ENCODE measurements around the gene PIK3IP1. TPM values are rescaled to one million over a fixed set of nuclear protein-coding genes. Genes with fewer than 3 reads are reported as not detected.
"Not testable (repeated sequence)": the region's sequence is repeated elsewhere in the genome, so short reads cannot be mapped to it uniquely, and the experiment has no call there.

PIK3IP1 gene
- total and polyA plus RNA-seq, 2 donors (not counting 3 experiments of a cell fraction or from before 2014, with no cell fraction given) = 7.7 to 13.2 TPM

DNA sequence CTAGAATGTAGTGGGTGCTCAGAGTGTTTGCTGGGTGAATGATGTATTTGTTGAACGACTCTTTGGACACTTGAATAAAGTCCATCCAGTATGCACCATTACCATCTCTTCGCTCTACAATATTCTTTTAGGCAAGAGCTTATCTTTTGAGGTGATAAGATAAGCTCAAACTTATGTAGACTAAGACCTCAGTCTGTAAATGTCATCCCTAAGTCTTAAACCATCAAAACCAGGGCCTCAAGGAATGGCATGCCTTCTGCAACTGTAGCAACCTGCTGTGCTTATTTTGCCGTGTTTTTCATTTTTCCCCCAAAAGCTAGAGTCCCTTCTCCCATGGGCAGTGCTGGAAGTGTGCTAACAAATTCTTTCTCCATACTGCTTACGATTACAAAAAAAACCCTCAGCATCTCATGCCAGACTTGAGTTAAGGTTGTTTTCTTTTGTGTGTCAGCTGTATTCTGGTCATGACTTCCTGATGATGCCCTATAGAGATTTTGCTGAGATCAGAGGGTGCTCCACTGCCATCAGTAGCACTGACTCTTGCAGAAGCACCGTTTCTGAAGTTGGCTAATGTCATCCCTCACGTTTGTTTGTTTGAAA is 52.4 kb downstream of the PIK3IP1 start:
- ChIA-PET POLR2A (no interaction called here), CTCF (interaction anchor here (1.1 to 14.3 kb wide), 4 partner anchors 10 to 133 kb away, joined by 3 to 169 read pairs (median 6); partner anchors contain the start of genes LIMK2 and SELENOM)
- no peak overlapping the region for H2AFZ ChIP-seq (ENCODE audit: low read depth, low read length)
- DNase-seq (ENCODE audit: low read depth, low spot score) (no peak), FAIRE-seq (peak; percentile 66)
- intact Hi-C loops (cut with micrococcal nuclease) = no loop called here
- no peaks in the 10 kb centered on the region for H3K9me1 ChIP-seq (replicated peaks; ENCODE audit: control insufficient read depth, extremely low read depth, insufficient read depth, low read length)
- no TSS peak for BruUV-seq (replicated peaks)
- H4K20me1 ChIP-seq (replicated peaks; ENCODE audit: control insufficient read depth, extremely low read depth, insufficient read depth, low read length) = no peaks in the 10 kb centered on the region
- TF ChIP-seq GATA2 (IDR thresholded peaks at IDR 0.05; ENCODE audit: insufficient read depth, insufficient read length, low read depth, low read length) (peak; percentile 37), FOS (IDR thresholded peaks at IDR 0.05; ENCODE audit: borderline replicate concordance, insufficient read depth, low read length) (no peak)
- H3K36me3 ChIP-seq (ENCODE audit: control insufficient read depth in 2 of 2, extremely low read depth in 1 of 2, insufficient read depth in 2 of 2, low read length in 2 of 2) = peaks cover 0 to 3% of the 10 kb centered on the region in 2 experiments
- H3K9ac ChIP-seq (replicated peaks; ENCODE audit: extremely low read depth, insufficient read depth, low read length) = no peak overlapping the region
- H3K9me3 ChIP-seq (replicated peaks; ENCODE audit: control insufficient read depth, insufficient read depth, low read length) = no peaks in the 10 kb centered on the region
- dilution Hi-C loops (cut with MboI; ENCODE audit: extremely low pct_ligation_motif_present, low sequenced_read_pairs) = no loop called here
- no peaks in the 10 kb centered on the region for H3K27me3 ChIP-seq (ENCODE audit: control insufficient read depth in 2 of 2, insufficient read depth in 2 of 2, low read length in 2 of 2)
- peaks cover 78% of the 10 kb centered on the region for H3K4me1 ChIP-seq (ENCODE audit: control insufficient read depth, extremely low read depth, insufficient read depth, low read length)
- H3K4me3 ChIP-seq (replicated peaks in 1 of 3; ENCODE audit: insufficient read depth in 1 of 3, low read depth in 1 of 3, low read length in 3 of 3) = no peak overlapping the region
- no peak overlapping the region for H3K27ac ChIP-seq (ENCODE audit: insufficient read depth, low read depth, low read length)
- peaks cover 51% of the 10 kb centered on the region for H3K79me2 ChIP-seq (ENCODE audit: control insufficient read depth, insufficient read depth, low read length)
- H3K4me2 ChIP-seq (ENCODE audit: insufficient read depth, low read length) = no peak overlapping the region

DNA sequence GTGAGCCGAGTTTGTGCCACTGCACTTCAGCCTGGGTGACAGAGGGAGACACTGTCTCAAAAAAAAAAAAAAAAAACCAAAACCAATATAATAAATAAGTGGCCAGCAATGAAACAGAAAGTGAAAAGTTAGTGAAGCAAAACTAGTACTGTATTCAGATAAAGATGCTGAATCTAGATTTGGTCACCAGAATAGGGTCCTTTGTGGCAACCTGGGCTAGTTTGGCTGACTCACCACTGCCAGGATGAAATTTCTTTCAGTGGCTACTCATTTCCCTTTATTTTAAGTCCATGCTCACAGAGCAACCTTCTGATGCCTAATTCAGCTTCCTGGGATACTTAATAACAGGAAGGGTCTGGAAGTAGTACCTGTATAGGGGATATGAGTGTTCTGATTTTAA is 54.2 kb downstream of the PIK3IP1 start:
- peaks cover 76% of the 10 kb centered on the region for H3K4me1 ChIP-seq (ENCODE audit: control insufficient read depth, extremely low read depth, insufficient read depth, low read length)
- H3K27ac ChIP-seq (ENCODE audit: insufficient read depth, low read depth, low read length) = peak overlapping the region; percentile 27
- no peak overlapping the region for H3K9ac ChIP-seq (replicated peaks; ENCODE audit: extremely low read depth, insufficient read depth, low read length)
- FAIRE-seq (no peak), DNase-seq (ENCODE audit: low read depth, low spot score) (no peak)
- H2AFZ ChIP-seq (ENCODE audit: low read depth, low read length) = no peak overlapping the region
- dilution Hi-C loops (cut with MboI; ENCODE audit: extremely low pct_ligation_motif_present, low sequenced_read_pairs) (no loop called here), intact Hi-C loops (cut with micrococcal nuclease) (no loop called here)
- no peaks in the 10 kb centered on the region for H4K20me1 ChIP-seq (replicated peaks; ENCODE audit: control insufficient read depth, extremely low read depth, insufficient read depth, low read length)
- no TSS peak for BruUV-seq (replicated peaks)
- no peaks in the 10 kb centered on the region for H3K9me3 ChIP-seq (replicated peaks; ENCODE audit: control insufficient read depth, insufficient read depth, low read length)
- H3K79me2 ChIP-seq (ENCODE audit: control insufficient read depth, insufficient read depth, low read length) = peaks cover 52% of the 10 kb centered on the region
- H3K4me3 ChIP-seq (replicated peaks in 1 of 3; ENCODE audit: insufficient read depth in 1 of 3, low read depth in 1 of 3, low read length in 3 of 3) = no peak overlapping the region
- ChIA-PET CTCF (interaction anchor here (1.5 kb wide), 1 partner anchor 35 kb away, joined by 5 read pairs; no protein-coding TSS in a partner anchor), POLR2A (no interaction called here)
- peaks cover 0 to 3% of the 10 kb centered on the region in 2 experiments for H3K36me3 ChIP-seq (ENCODE audit: control insufficient read depth in 2 of 2, extremely low read depth in 1 of 2, insufficient read depth in 2 of 2, low read length in 2 of 2)
- TF ChIP-seq POLR2AphosphoS5 (IDR thresholded peaks at IDR 0.05; ENCODE audit: insufficient read depth, low read depth, low read length) (no peak), JUN (IDR thresholded peaks at IDR 0.05; ENCODE audit: borderline replicate concordance, insufficient read depth, insufficient read length, low read depth) (peak; percentile 38), FOS (IDR thresholded peaks at IDR 0.05; ENCODE audit: borderline replicate concordance, insufficient read depth, low read length) (peak; percentile 67), EZH2 (IDR thresholded peaks at IDR 0.05; ENCODE audit: borderline replicate concordance, low read depth, low read length, severe bottlenecking) (no peak)
- TF ChIP-seq, protein P1, sequence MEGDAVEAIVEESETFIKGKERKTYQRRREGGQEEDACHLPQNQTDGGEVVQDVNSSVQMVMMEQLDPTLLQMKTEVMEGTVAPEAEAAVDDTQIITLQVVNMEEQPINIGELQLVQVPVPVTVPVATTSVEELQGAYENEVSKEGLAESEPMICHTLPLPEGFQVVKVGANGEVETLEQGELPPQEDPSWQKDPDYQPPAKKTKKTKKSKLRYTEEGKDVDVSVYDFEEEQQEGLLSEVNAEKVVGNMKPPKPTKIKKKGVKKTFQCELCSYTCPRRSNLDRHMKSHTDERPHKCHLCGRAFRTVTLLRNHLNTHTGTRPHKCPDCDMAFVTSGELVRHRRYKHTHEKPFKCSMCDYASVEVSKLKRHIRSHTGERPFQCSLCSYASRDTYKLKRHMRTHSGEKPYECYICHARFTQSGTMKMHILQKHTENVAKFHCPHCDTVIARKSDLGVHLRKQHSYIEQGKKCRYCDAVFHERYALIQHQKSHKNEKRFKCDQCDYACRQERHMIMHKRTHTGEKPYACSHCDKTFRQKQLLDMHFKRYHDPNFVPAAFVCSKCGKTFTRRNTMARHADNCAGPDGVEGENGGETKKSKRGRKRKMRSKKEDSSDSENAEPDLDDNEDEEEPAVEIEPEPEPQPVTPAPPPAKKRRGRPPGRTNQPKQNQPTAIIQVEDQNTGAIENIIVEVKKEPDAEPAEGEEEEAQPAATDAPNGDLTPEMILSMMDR (IDR thresholded peaks at IDR 0.05; ENCODE audit: extremely low read depth in 1 of 2, insufficient read depth in 1 of 2, low read depth in 1 of 2, low read length in 2 of 2) = no peak
- H3K4me2 ChIP-seq (ENCODE audit: insufficient read depth, low read length) = no peak overlapping the region
- H3K9me1 ChIP-seq (replicated peaks; ENCODE audit: control insufficient read depth, extremely low read depth, insufficient read depth, low read length) = no peaks in the 10 kb centered on the region
- H3K27me3 ChIP-seq (ENCODE audit: control insufficient read depth in 2 of 2, insufficient read depth in 2 of 2, low read length in 2 of 2) = no peaks in the 10 kb centered on the region

DNA sequence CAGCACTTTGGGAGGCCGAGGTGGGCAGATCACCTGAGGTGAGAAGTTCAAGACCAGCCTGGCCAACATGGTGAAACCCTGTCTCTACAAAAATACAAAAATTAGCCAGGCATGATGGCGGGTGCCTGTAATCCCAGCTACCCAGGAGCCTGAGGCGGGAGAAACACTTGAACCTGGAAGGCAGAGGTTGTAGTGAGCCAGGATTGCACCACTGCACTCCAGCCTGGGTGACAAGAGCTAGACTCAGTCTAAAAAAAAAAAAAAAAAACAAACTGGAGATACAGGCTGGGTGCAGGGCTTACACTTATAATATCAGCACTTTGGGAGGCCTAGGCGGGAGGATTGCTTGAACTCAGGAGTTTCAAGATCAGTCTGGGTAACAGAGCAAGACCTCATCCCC is 56.2 kb downstream of the PIK3IP1 start:
- DNase-seq (ENCODE audit: low read depth, low spot score); H4K20me1 ChIP-seq (replicated peaks; ENCODE audit: control insufficient read depth, extremely low read depth, insufficient read depth, low read length); H3K9ac ChIP-seq (replicated peaks; ENCODE audit: extremely low read depth, insufficient read depth, low read length); H3K4me2 ChIP-seq (ENCODE audit: insufficient read depth, low read length); BruUV-seq (replicated peaks); H3K9me3 ChIP-seq (replicated peaks; ENCODE audit: control insufficient read depth, insufficient read depth, low read length); FAIRE-seq; dilution Hi-C loops (cut with MboI; ENCODE audit: extremely low pct_ligation_motif_present, low sequenced_read_pairs); H3K4me3 ChIP-seq (replicated peaks in 1 of 3; ENCODE audit: insufficient read depth in 1 of 3, low read depth in 1 of 3, low read length in 3 of 3); intact Hi-C loops (cut with micrococcal nuclease); H3K9me1 ChIP-seq (replicated peaks; ENCODE audit: control insufficient read depth, extremely low read depth, insufficient read depth, low read length); H3K36me3 ChIP-seq (ENCODE audit: control insufficient read depth in 2 of 2, extremely low read depth in 1 of 2, insufficient read depth in 2 of 2, low read length in 2 of 2); H2AFZ ChIP-seq (ENCODE audit: low read depth, low read length); H3K27me3 ChIP-seq (ENCODE audit: control insufficient read depth in 2 of 2, insufficient read depth in 2 of 2, low read length in 2 of 2): not testable (repeated sequence)
- CTCF ChIA-PET = interaction anchor here (0.8 to 13.2 kb wide), 4 partner anchors 8 to 37 kb away, joined by 4 to 181 read pairs (median 8); partner anchors contain the start of gene LIMK2
- H3K4me1 ChIP-seq (ENCODE audit: control insufficient read depth, extremely low read depth, insufficient read depth, low read length) = peaks cover 76% of the 10 kb centered on the region
- peak overlapping the region; percentile 93 for H3K27ac ChIP-seq (ENCODE audit: insufficient read depth, low read depth, low read length)
- H3K79me2 ChIP-seq (ENCODE audit: control insufficient read depth, insufficient read depth, low read length) = peaks cover 56% of the 10 kb centered on the region
- POLR2A ChIA-PET = interaction anchor here (1.2 kb wide), 1 partner anchor 76 kb away, joined by 6 read pairs; the partner anchor contains the start of gene RNF185
